H1 (cell line): Measurements from ENCODE around the gene C16orf90. TPM values are rescaled to one million over a fixed set of nuclear protein-coding genes. Genes with fewer than 3 reads are reported as not detected.

Experiments
- CTCF ChIA-PET: fragments of 300-600 bp; sonication (Branson Sonifier 250); formaldehyde crosslinking; loops from one replicate; lab custom pipeline; 2021; ENCODE audit not compliant: partially characterized antibody; lab: Charles Lee
- POLR2A ChIA-PET: fragments of 300-600 bp; sonication (Branson Sonifier 250); formaldehyde crosslinking; loops from one replicate; lab custom pipeline; 2021; ENCODE audit warnings: inconsistent platforms; ENCODE audit not compliant: partially characterized antibody; lab: Charles Lee
- DNase-seq, 2 experiments: peaks; one replicate each; pipeline versions ENCODE4 v3.0.0 to v3.0.0-alpha.2; 2010 to 2022; ENCODE audit warnings: low spot score in 2 of 2, low read depth in 1 of 2, mixed read lengths in 1 of 2
- FAIRE-seq: peaks from 2 replicates; lab custom pipeline; 2011; peaks lifted over from hg19 to GRCh38; lab: Jason Lieb, UNC
- H2AFZ ChIP-seq: 2 replicates; pipeline ENCODE4 v1.8.1; 2012; ENCODE audit warnings: low read length, inconsistent platforms
- H2AK5ac ChIP-seq: 2 replicates; pipeline ENCODE4 v1.6.1; 2013; ENCODE audit warnings: low read depth, low read length
- H2BK120ac ChIP-seq: replicated peaks from 2 replicates; pipeline ENCODE3; 2013; ENCODE audit warnings: low read depth, low read length, inconsistent platforms
- H2BK12ac ChIP-seq: 2 replicates; pipeline ENCODE4 v1.6.1; 2013; ENCODE audit warnings: low read depth, low read length
- H2BK15ac ChIP-seq: 2 replicates; pipeline ENCODE4 v1.6.1; 2013; ENCODE audit warnings: low read length
- H2BK20ac ChIP-seq: 2 replicates; pipeline ENCODE4 v1.6.1; 2013; ENCODE audit warnings: low read length
- H2BK5ac ChIP-seq: 2 replicates; pipeline ENCODE4 v1.6.1; 2013; ENCODE audit warnings: low read depth, low read length
- H3K14ac ChIP-seq: 2 replicates; pipeline ENCODE4 v1.6.1; 2013; ENCODE audit warnings: inconsistent platforms; ENCODE audit not compliant: insufficient read length
- H3K18ac ChIP-seq: 2 replicates; pipeline ENCODE4 v1.6.1; 2013; ENCODE audit warnings: low read length; ENCODE audit errors: extremely low read depth
- H3K23ac ChIP-seq: 2 replicates; pipeline ENCODE4 v1.6.1; 2013; ENCODE audit warnings: inconsistent platforms; ENCODE audit not compliant: insufficient read length
- H3K23me2 ChIP-seq: 2 replicates; pipeline ENCODE4 v1.6.1; 2013; ENCODE audit warnings: low read depth, low read length
- H3K27ac ChIP-seq: 2 replicates; pipeline ENCODE4 v1.6.1; 2011; ENCODE audit warnings: low read depth, low read length, inconsistent platforms
- H3K27me3 ChIP-seq, 4 experiments: replicated peaks in 1 of 4; 1 replicate in 1 of 4; 2 replicates in 3 of 4; pipeline versions ENCODE4 v1.6.1 to v1.8.1; 2011 to 2013; ENCODE audit warnings: low read length in 3 of 4, mild to moderate bottlenecking in 3 of 4, inconsistent platforms in 2 of 4, mixed read lengths in 2 of 4, moderate library complexity in 1 of 4; ENCODE audit not compliant: control insufficient read depth in 3 of 4, insufficient read depth in 3 of 4; ENCODE audit errors: extremely low read depth in 1 of 4
- H3K36me3 ChIP-seq, 4 experiments: 2 replicates each; pipeline versions ENCODE4 v1.6.1 to v1.8.1; 2011 to 2013; ENCODE audit warnings: mild to moderate bottlenecking in 4 of 4, low read length in 3 of 4, moderate library complexity in 2 of 4, control low read depth in 1 of 4, inconsistent platforms in 1 of 4; ENCODE audit not compliant: insufficient read depth in 4 of 4, control insufficient read depth in 2 of 4
- H3K4ac ChIP-seq: replicated peaks from 2 replicates; pipeline ENCODE3; 2013; ENCODE audit warnings: low read length, low read depth, mixed read lengths, inconsistent platforms; ENCODE audit not compliant: insufficient read length
- H3K4me1 ChIP-seq, 4 experiments: replicated peaks in 1 of 4; 1 replicate in 1 of 4; 2 replicates in 3 of 4; pipeline versions ENCODE4 v1.6.1 to v1.8.1; 2011 to 2013; ENCODE audit warnings: low read length in 3 of 4, inconsistent platforms in 2 of 4, mixed read lengths in 1 of 4; ENCODE audit not compliant: insufficient read depth in 4 of 4, control insufficient read depth in 3 of 4
- H3K4me2 ChIP-seq, 2 experiments: 2 replicates each; pipeline versions ENCODE4 v1.6.1 to v1.8.1; 2011 to 2013; ENCODE audit warnings: low read depth in 2 of 2, low read length in 2 of 2, control low read depth in 1 of 2, inconsistent platforms in 1 of 2, mild to moderate bottlenecking in 1 of 2; ENCODE audit not compliant: insufficient read depth in 1 of 2
- H3K4me3 ChIP-seq, 4 experiments: fragments of 200-600, 300-600 bp in 1 of 4; sonication (generic), shearing (Covaris generic), sonication (Bioruptor Twin) in 1 of 4; 2 replicates each; pipeline versions ENCODE4 v1.5.1 to v1.8.1; 2011 to 2016; ENCODE audit warnings: low read length in 4 of 4, low read depth in 3 of 4, control low read depth in 2 of 4, inconsistent platforms in 2 of 4, mild to moderate bottlenecking in 2 of 4, mixed read lengths in 1 of 4, moderate library complexity in 1 of 4; ENCODE audit not compliant: insufficient read depth in 2 of 4; ENCODE audit errors: extremely low read depth in 1 of 4
- H3K56ac ChIP-seq: replicated peaks from 2 replicates; pipeline ENCODE3; 2013; ENCODE audit warnings: low read depth, mild to moderate bottlenecking, mixed read lengths, low read length, inconsistent platforms; ENCODE audit not compliant: insufficient read length
- H3K79me1 ChIP-seq: 2 replicates; pipeline ENCODE4 v1.6.1; 2013; ENCODE audit warnings: low read depth, low read length, control low read depth
- H3K79me2 ChIP-seq, 2 experiments: 2 replicates each; pipeline versions ENCODE4 v1.6.1 to v1.8.1; 2012 to 2013; ENCODE audit warnings: low read length in 2 of 2, mild to moderate bottlenecking in 2 of 2, inconsistent platforms in 1 of 2; ENCODE audit not compliant: insufficient read depth in 2 of 2, control insufficient read depth in 1 of 2
- H3K9ac ChIP-seq, 4 experiments: replicated peaks in 1 of 4; 1 replicate in 1 of 4; 2 replicates in 3 of 4; pipeline versions ENCODE4 v1.6.1 to v1.8.1; 2011 to 2013; ENCODE audit warnings: low read depth in 3 of 4, low read length in 3 of 4, control low read depth in 2 of 4, mild to moderate bottlenecking in 2 of 4, moderate library complexity in 2 of 4, inconsistent platforms in 1 of 4; ENCODE audit errors: extremely low read depth in 1 of 4
- H3K9me3 ChIP-seq, 2 experiments: 2 replicates each; pipeline versions ENCODE4 v1.6.1 to v1.8.1; 2012 to 2013; ENCODE audit warnings: mild to moderate bottlenecking in 2 of 2, moderate library complexity in 2 of 2, control low read depth in 1 of 2, inconsistent platforms in 1 of 2, low read depth in 1 of 2, low read length in 1 of 2, mixed read lengths in 1 of 2; ENCODE audit not compliant: insufficient read depth in 2 of 2
- H4K20me1 ChIP-seq, 2 experiments: replicated peaks in 1 of 2; 2 replicates each; pipeline versions ENCODE3 to v1.8.1; 2011 to 2013; ENCODE audit warnings: inconsistent platforms in 2 of 2, low read length in 2 of 2, mild to moderate bottlenecking in 1 of 2; ENCODE audit not compliant: insufficient read depth in 2 of 2, control insufficient read depth in 1 of 2
- H4K5ac ChIP-seq: 2 replicates; pipeline ENCODE4 v1.6.1; 2013; ENCODE audit warnings: low read length, low read depth, mixed read lengths, inconsistent platforms; ENCODE audit not compliant: insufficient read length
- H4K8ac ChIP-seq: 2 replicates; pipeline ENCODE4 v1.8.0; 2013; ENCODE audit warnings: mild to moderate bottlenecking, moderate library complexity, low read length, inconsistent platforms; ENCODE audit not compliant: insufficient read depth; ENCODE audit errors: extremely low read depth
- H4K91ac ChIP-seq: replicated peaks from 2 replicates; pipeline ENCODE3; 2013; ENCODE audit warnings: low read length, mixed read lengths, inconsistent platforms; ENCODE audit not compliant: insufficient read length
- CTCF ChIP-seq, 3 experiments: IDR thresholded peaks; 1 replicate in 2 of 3; 2 replicates in 1 of 3; pipeline versions ENCODE4 v1.5.1 to v1.6.1; 2011; ENCODE audit warnings: low read length in 3 of 3, mild to moderate bottlenecking in 3 of 3, inconsistent platforms in 2 of 3, low read depth in 1 of 3, moderate library complexity in 1 of 3; ENCODE audit not compliant: insufficient read depth in 1 of 3; ENCODE audit errors: control extremely low read depth in 1 of 3
- TAF1 ChIP-seq: IDR thresholded peaks from 2 replicates; pipeline ENCODE4 v1.6.1; 2011; ENCODE audit warnings: mild to moderate bottlenecking, low read depth, low read length
- WGBS, 2 experiments: shearing (Covaris generic) in 1 of 2; methylation state at CpG; one replicate each; pipeline versions ENCODE4 v1.1.6 to v1.1.7; 2013 to 2015; ENCODE audit warnings: low lambda C conversion rate in 2 of 2, mixed read lengths in 2 of 2, inconsistent platforms in 1 of 2, low coverage in 1 of 2, missing lambda C conversion rate in 1 of 2; ENCODE audit not compliant: insufficient replicate concordance in 2 of 2, insufficient coverage in 1 of 2, insufficient read length in 1 of 2; ENCODE audit errors: extremely low coverage in 1 of 2, missing lambda C conversion rate in 1 of 2; 5-methylcytosine and 5-hydroxymethylcytosine counted together
- polyA plus RNA-seq, 7 experiments: library from polyadenylated mRNA; depleted of rRNA in 3 of 7; stranded (reverse) in 5 of 7; unstranded in 2 of 7; fragments of >200 nt in 5 of 7; fragments of 200-250 nt in 2 of 7; gene quantifications; 1 replicate in 5 of 7; 2 replicates in 1 of 7; 4 replicates in 1 of 7; pipeline versions ENCODE4 v1.2.1 to v1.2.3, GENCODE V29; 2011 to 2013; ENCODE audit warnings: missing spikeins in 2 of 7, mixed read lengths in 2 of 7
- total RNA-seq: library from RNA; stranded (reverse); fragmentation: NEBNext Ultra II Directional; extraction: Animal tissue kit (Norgen Biotek cat#: 25700); gene quantifications from 2 replicates; pipeline ENCODE4 v1.2.1, GENCODE V29; 2021

Gene C16orf90
- total and polyA plus RNA-seq, 2 of the 8 experiments (the other 6 are each of a cell fraction or from before 2014, with no cell fraction given): not detected

GRCh38 chr16:3487521-3488410 is 7.5 kb downstream of the C16orf90 start:
- POLR2A ChIA-PET: interaction anchor here (0.6 kb wide), 1 partner anchor 50 kb away, joined by 3 read pairs; no protein-coding TSS in a partner anchor

More at GRCh38 chr16:3487521-3488410, 7.5 kb downstream of the C16orf90 start:
- no peak overlapping the region for H3K18ac ChIP-seq
- H2AK5ac ChIP-seq: no peak overlapping the region
- H4K91ac ChIP-seq: no peak overlapping the region
- H3K36me3 ChIP-seq: peaks cover 3 to 21% (median 15%) of the 10 kb centered on the region in 4 experiments; a peak in 5 of 8 replicates
- WGBS, 2 experiments: 86% methylated on average over 22 of the region's 24 CpGs; no CpG with 5 or more reads in 1 of the 2 experiments
- H4K8ac ChIP-seq: no peak overlapping the region
- H3K27me3 ChIP-seq: no peaks in the 10 kb centered on the region
- no peak overlapping the region for H2BK12ac ChIP-seq
- no peak for TF ChIP-seq TAF1
- TF ChIP-seq CTCF (IDR thresholded peaks at IDR 0.05; ENCODE audit: control extremely low read depth in 1 of 3, insufficient read depth in 1 of 3, low read depth in 1 of 3, low read length in 3 of 3): peak; percentile 0 to 39 (median 10)
- FAIRE-seq (no peak), DNase-seq (no peak)
- peaks cover 2 to 13% of the 10 kb centered on the region in 2 experiments for H4K20me1 ChIP-seq
- H3K4me3 ChIP-seq: no peak overlapping the region
- H3K4me1 ChIP-seq: no peaks in the 10 kb centered on the region
- H3K4me2 ChIP-seq: no peak overlapping the region
- H3K23ac ChIP-seq: no peak overlapping the region
- H2BK120ac ChIP-seq: no peak overlapping the region
- H3K4ac ChIP-seq: no peak overlapping the region
- H3K23me2 ChIP-seq: no peaks in the 10 kb centered on the region
- no peak overlapping the region for H3K27ac ChIP-seq
- H2BK5ac ChIP-seq: no peak overlapping the region
- H3K56ac ChIP-seq: no peak overlapping the region
- no peak overlapping the region for H2BK20ac ChIP-seq
- no peak overlapping the region for H2BK15ac ChIP-seq
- H3K9ac ChIP-seq: no peak overlapping the region
- no peaks in the 10 kb centered on the region for H3K79me2 ChIP-seq
- peaks cover under 1% of the 10 kb centered on the region; the same call in 1 of the 2 replicates for H3K79me1 ChIP-seq
- CTCF ChIA-PET: interaction anchor here (1.1 to 6.7 kb wide), 2 partner anchors 9 to 177 kb away, joined by 5 to 27 read pairs; partner anchors contain the start of gene C16orf90
- no peak overlapping the region for H4K5ac ChIP-seq
- no peak overlapping the region for H3K14ac ChIP-seq
- H2AFZ ChIP-seq: no peak overlapping the region
- no peaks in the 10 kb centered on the region for H3K9me3 ChIP-seq
